ENCODE data around the gene CHST2. TPM values are rescaled to one million over a fixed set of nuclear protein-coding genes. Genes with fewer than 3 reads are reported as not detected.

The CHST2 gene
- total RNA-seq, 1 experiment from 2014 or later: 17.3 TPM

DNA sequence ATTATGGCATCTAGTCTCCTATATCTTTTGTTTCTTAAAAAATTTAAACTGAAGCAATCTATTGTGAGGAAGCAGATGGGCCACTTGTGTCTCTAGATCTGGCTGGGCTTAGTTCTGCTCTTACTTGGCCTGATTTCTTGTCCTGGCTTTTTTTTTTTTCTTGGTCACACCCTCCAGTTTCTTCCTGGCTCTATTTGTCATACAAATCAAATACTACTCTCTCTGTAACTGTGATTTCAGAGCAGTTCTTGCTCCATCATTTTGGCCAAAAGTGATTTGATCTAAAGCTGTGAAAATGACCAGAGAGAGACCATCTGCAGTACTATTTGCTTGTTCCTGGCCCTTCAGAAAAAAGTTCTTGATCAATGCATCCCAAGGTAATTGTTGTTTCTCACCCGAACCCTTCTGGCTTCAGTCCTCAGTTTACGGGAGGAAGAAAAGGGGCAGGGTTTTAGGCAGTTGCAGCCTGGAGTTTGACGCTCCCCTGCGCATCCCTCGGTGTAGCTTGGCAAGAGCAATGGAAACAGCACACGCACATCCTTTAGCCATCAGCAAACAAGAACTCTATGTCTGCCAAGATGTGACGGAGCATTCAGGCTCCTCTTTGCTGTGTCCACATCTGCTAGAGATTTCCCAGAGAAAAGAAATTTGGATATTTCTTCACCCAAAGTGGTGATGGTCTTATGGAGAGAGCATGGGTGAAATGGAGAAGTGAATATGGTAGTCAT lies 31.6 kb downstream of the CHST2 start:
- Mint-ChIP-seq H3K4me1 (peaks cover 8% of the 10 kb centered on the region; the same call in 1 of the 2 replicates), H3K27me3 (ENCODE audit: low read depth) (no peaks in the 10 kb centered on the region), H3K27ac (no peak overlapping the region), H3K36me3 (no peaks in the 10 kb centered on the region), H3K4me3 (no peak overlapping the region), H3K9me3 (no peaks in the 10 kb centered on the region)
- POLR2A ChIA-PET: no interaction called here
- no peak for DNase-seq (ENCODE audit: low spot score)
- TF ChIP-seq ZNF416 (CRISPR knock-in tag; IDR thresholded peaks at IDR 0.05) (no peak), NFATC4 (CRISPR knock-in tag; IDR thresholded peaks at IDR 0.05) (no peak), SOX15 (CRISPR knock-in tag; IDR thresholded peaks at IDR 0.05) (no peak), TP53 (CRISPR knock-in tag; IDR thresholded peaks at IDR 0.05) (no peak), HMGA2 (CRISPR knock-in tag; IDR thresholded peaks at IDR 0.05) (no peak), FOXP1 (CRISPR knock-in tag; IDR thresholded peaks at IDR 0.05; ENCODE audit: borderline replicate concordance) (no peak), CREM (CRISPR knock-in tag; IDR thresholded peaks at IDR 0.05) (no peak)
- TF ChIP-seq, protein P1, sequence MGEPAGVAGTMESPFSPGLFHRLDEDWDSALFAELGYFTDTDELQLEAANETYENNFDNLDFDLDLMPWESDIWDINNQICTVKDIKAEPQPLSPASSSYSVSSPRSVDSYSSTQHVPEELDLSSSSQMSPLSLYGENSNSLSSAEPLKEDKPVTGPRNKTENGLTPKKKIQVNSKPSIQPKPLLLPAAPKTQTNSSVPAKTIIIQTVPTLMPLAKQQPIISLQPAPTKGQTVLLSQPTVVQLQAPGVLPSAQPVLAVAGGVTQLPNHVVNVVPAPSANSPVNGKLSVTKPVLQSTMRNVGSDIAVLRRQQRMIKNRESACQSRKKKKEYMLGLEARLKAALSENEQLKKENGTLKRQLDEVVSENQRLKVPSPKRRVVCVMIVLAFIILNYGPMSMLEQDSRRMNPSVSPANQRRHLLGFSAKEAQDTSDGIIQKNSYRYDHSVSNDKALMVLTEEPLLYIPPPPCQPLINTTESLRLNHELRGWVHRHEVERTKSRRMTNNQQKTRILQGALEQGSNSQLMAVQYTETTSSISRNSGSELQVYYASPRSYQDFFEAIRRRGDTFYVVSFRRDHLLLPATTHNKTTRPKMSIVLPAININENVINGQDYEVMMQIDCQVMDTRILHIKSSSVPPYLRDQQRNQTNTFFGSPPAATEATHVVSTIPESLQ (CRISPR knock-in tag; IDR thresholded peaks at IDR 0.05): no peak
- no peak for ATAC-seq
- CTCF ChIA-PET: no interaction called here

DNA sequence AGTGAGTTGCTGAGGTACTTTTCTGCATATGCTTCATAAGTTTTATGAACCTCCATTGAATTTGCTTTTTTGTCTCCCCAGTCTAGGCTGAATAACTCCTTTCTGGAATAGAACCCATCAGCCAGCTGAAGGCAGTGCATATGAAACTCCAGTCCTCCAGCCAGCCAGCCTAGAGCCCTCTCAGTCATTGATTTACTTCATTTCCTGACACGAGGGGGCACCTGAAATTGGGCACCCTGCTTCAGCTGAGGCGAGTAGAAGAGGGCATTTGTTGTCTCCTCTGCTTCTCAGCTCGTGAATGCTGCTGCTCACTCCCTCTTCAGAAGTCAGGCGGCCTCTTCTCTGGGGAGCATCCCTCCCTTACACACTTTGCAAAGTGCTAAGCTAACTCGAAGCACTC lies 32.5 kb downstream of the CHST2 start:
- TF ChIP-seq ZNF671 (CRISPR knock-in tag; IDR thresholded peaks at IDR 0.05): no peak
- TF ChIP-seq, protein P2, sequence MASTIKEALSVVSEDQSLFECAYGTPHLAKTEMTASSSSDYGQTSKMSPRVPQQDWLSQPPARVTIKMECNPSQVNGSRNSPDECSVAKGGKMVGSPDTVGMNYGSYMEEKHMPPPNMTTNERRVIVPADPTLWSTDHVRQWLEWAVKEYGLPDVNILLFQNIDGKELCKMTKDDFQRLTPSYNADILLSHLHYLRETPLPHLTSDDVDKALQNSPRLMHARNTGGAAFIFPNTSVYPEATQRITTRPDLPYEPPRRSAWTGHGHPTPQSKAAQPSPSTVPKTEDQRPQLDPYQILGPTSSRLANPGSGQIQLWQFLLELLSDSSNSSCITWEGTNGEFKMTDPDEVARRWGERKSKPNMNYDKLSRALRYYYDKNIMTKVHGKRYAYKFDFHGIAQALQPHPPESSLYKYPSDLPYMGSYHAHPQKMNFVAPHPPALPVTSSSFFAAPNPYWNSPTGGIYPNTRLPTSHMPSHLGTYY (CRISPR knock-in tag; IDR thresholded peaks at IDR 0.05): no peak
- TF ChIP-seq, protein P3, sequence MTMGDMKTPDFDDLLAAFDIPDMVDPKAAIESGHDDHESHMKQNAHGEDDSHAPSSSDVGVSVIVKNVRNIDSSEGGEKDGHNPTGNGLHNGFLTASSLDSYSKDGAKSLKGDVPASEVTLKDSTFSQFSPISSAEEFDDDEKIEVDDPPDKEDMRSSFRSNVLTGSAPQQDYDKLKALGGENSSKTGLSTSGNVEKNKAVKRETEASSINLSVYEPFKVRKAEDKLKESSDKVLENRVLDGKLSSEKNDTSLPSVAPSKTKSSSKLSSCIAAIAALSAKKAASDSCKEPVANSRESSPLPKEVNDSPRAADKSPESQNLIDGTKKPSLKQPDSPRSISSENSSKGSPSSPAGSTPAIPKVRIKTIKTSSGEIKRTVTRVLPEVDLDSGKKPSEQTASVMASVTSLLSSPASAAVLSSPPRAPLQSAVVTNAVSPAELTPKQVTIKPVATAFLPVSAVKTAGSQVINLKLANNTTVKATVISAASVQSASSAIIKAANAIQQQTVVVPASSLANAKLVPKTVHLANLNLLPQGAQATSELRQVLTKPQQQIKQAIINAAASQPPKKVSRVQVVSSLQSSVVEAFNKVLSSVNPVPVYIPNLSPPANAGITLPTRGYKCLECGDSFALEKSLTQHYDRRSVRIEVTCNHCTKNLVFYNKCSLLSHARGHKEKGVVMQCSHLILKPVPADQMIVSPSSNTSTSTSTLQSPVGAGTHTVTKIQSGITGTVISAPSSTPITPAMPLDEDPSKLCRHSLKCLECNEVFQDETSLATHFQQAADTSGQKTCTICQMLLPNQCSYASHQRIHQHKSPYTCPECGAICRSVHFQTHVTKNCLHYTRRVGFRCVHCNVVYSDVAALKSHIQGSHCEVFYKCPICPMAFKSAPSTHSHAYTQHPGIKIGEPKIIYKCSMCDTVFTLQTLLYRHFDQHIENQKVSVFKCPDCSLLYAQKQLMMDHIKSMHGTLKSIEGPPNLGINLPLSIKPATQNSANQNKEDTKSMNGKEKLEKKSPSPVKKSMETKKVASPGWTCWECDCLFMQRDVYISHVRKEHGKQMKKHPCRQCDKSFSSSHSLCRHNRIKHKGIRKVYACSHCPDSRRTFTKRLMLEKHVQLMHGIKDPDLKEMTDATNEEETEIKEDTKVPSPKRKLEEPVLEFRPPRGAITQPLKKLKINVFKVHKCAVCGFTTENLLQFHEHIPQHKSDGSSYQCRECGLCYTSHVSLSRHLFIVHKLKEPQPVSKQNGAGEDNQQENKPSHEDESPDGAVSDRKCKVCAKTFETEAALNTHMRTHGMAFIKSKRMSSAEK (CRISPR knock-in tag; IDR thresholded peaks at IDR 0.05; ENCODE audit: borderline replicate concordance): no peak
- no peak for TF ChIP-seq NFE2L1 (CRISPR knock-in tag; IDR thresholded peaks at IDR 0.05)
- TF ChIP-seq GRHL2 (CRISPR knock-in tag; IDR thresholded peaks at IDR 0.05; ENCODE audit: insufficient replicate concordance, severe bottlenecking): no peak
- TF ChIP-seq ELF4 (CRISPR knock-in tag; IDR thresholded peaks at IDR 0.05; ENCODE audit: low read depth): no peak
- TF ChIP-seq TEAD4 (CRISPR knock-in tag; IDR thresholded peaks at IDR 0.05): no peak
- TF ChIP-seq NFYB (CRISPR knock-in tag; conservative IDR thresholded peaks at IDR 0.05; ENCODE audit: low read depth): no peak
- no peak for TF ChIP-seq NR3C1 (CRISPR knock-in tag; conservative IDR thresholded peaks at IDR 0.05; ENCODE audit: low read depth)
- TF ChIP-seq MYBL2 (CRISPR knock-in tag; IDR thresholded peaks at IDR 0.05): no peak
- no peak for TF ChIP-seq EMX1 (CRISPR knock-in tag; IDR thresholded peaks at IDR 0.05)
- TF ChIP-seq, protein P4, sequence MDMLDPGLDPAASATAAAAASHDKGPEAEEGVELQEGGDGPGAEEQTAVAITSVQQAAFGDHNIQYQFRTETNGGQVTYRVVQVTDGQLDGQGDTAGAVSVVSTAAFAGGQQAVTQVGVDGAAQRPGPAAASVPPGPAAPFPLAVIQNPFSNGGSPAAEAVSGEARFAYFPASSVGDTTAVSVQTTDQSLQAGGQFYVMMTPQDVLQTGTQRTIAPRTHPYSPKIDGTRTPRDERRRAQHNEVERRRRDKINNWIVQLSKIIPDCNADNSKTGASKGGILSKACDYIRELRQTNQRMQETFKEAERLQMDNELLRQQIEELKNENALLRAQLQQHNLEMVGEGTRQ (CRISPR knock-in tag; IDR thresholded peaks at IDR 0.05): no peak
- TF ChIP-seq, protein P5, sequence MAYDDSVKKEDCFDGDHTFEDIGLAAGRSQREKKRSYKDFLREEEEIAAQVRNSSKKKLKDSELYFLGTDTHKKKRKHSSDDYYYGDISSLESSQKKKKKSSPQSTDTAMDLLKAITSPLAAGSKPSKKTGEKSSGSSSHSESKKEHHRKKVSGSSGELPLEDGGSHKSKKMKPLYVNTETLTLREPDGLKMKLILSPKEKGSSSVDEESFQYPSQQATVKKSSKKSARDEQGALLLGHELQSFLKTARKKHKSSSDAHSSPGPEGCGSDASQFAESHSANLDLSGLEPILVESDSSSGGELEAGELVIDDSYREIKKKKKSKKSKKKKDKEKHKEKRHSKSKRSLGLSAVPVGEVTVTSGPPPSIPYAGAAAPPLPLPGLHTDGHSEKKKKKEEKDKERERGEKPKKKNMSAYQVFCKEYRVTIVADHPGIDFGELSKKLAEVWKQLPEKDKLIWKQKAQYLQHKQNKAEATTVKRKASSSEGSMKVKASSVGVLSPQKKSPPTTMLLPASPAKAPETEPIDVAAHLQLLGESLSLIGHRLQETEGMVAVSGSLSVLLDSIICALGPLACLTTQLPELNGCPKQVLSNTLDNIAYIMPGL (CRISPR knock-in tag; IDR thresholded peaks at IDR 0.05): no peak
- TF ChIP-seq, protein P6, sequence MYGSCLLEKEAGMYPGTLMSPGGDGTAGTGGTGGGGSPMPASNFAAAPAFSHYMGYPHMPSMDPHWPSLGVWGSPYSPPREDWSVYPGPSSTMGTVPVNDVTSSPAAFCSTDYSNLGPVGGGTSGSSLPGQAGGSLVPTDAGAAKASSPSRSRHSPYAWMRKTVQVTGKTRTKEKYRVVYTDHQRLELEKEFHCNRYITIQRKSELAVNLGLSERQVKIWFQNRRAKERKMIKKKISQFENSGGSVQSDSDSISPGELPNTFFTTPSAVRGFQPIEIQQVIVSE (CRISPR knock-in tag; IDR thresholded peaks at IDR 0.05; ENCODE audit: borderline replicate concordance): no peak
- TF ChIP-seq SMAD4 (CRISPR knock-in tag; IDR thresholded peaks at IDR 0.05): no peak
- no peak for TF ChIP-seq FOXP1 (CRISPR knock-in tag; IDR thresholded peaks at IDR 0.05; ENCODE audit: borderline replicate concordance)
- no peak for TF ChIP-seq CREM (CRISPR knock-in tag; IDR thresholded peaks at IDR 0.05)
- TF ChIP-seq, protein P7, sequence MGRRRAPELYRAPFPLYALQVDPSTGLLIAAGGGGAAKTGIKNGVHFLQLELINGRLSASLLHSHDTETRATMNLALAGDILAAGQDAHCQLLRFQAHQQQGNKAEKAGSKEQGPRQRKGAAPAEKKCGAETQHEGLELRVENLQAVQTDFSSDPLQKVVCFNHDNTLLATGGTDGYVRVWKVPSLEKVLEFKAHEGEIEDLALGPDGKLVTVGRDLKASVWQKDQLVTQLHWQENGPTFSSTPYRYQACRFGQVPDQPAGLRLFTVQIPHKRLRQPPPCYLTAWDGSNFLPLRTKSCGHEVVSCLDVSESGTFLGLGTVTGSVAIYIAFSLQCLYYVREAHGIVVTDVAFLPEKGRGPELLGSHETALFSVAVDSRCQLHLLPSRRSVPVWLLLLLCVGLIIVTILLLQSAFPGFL (CRISPR knock-in tag; IDR thresholded peaks at IDR 0.05; ENCODE audit: borderline replicate concordance): no peak
- H3K27ac Mint-ChIP-seq: no peak overlapping the region
- no peaks in the 10 kb centered on the region for H3K36me3 Mint-ChIP-seq
- DNase-seq (ENCODE audit: low spot score) (no peak), ATAC-seq (no peak)
- CTCF ChIA-PET: no interaction called here
- no peak overlapping the region for H3K4me3 Mint-ChIP-seq
- H3K27me3 Mint-ChIP-seq (ENCODE audit: low read depth): no peaks in the 10 kb centered on the region
- POLR2A ChIA-PET: no interaction called here
- H3K4me1 Mint-ChIP-seq: 0 out of 2 replicates have a peak, but pooled peaks cover 2% of the 10 kb centered on the region
- H3K9me3 Mint-ChIP-seq: no peaks in the 10 kb centered on the region

All from WTC11 (cell line).